Measurements from ENCODE around the gene SIAE.

DNA sequence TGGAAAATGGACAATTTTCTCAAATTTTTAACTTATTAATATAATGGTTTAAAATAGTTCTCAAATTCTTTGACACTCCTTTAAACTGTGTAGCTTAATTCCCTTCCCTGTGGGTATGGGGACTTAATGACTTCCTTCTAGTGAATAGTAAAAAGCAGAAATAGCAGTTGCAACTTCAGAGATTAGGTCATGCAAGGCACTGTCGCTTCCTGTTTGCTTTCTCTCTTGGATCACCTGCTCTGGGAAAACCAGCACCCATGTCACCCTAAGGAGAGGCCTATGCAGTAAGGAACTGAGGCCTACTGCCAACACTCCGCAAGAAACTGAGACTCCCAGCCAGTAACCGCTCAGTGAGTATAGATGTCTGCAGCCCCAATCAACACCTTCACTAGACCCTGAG lies 67.8 kb downstream of the SIAE start:
- TF ChIP-seq NFIC (IDR thresholded peaks at IDR 0.05; ENCODE audit: borderline replicate concordance) (no peak), NRF1 (IDR thresholded peaks at IDR 0.05; ENCODE audit: low read depth, low read length) (no peak), RAD21 (IDR thresholded peaks at IDR 0.05; ENCODE audit: low read length) (no peak), MXI1 (IDR thresholded peaks at IDR 0.05; ENCODE audit: low read depth, low read length) (no peak), POLR2AphosphoS5 (IDR thresholded peaks at IDR 0.05; ENCODE audit: low read depth, low read length) (no peak), YY1 (IDR thresholded peaks at IDR 0.05; ENCODE audit: low read depth) (no peak)
- TF ChIP-seq, protein P1, sequence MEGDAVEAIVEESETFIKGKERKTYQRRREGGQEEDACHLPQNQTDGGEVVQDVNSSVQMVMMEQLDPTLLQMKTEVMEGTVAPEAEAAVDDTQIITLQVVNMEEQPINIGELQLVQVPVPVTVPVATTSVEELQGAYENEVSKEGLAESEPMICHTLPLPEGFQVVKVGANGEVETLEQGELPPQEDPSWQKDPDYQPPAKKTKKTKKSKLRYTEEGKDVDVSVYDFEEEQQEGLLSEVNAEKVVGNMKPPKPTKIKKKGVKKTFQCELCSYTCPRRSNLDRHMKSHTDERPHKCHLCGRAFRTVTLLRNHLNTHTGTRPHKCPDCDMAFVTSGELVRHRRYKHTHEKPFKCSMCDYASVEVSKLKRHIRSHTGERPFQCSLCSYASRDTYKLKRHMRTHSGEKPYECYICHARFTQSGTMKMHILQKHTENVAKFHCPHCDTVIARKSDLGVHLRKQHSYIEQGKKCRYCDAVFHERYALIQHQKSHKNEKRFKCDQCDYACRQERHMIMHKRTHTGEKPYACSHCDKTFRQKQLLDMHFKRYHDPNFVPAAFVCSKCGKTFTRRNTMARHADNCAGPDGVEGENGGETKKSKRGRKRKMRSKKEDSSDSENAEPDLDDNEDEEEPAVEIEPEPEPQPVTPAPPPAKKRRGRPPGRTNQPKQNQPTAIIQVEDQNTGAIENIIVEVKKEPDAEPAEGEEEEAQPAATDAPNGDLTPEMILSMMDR (IDR thresholded peaks at IDR 0.05), result no peak

Data from SK-N-SH (cell line).